Activated B cell treated with CpG ODN at 0.5 μM for 24 hours (primary cell): ENCODE measurements around the gene SH3GL3. TPM values are rescaled to one million over a fixed set of nuclear protein-coding genes. Genes with fewer than 3 reads are reported as not detected.

ENCODE experiments used
- ATAC-seq: fragments of 200-7000 bp; cut with Tn5 transposase; one replicate; pipeline ENCODE4 v1.10.0; 2021; ENCODE audit warnings: low read depth, mild to moderate bottlenecking, moderate library complexity
- CTCF ChIA-PET: fragments of 350-600 bp; sonication (Branson Sonifier 250); formaldehyde crosslinking; loops from one replicate; lab custom pipeline; 2021; ENCODE audit warnings: antibody characterized with exemption; lab: Charles Lee
- POLR2A ChIA-PET: fragments of 350-600 bp; sonication (Branson Sonifier 250); formaldehyde crosslinking; loops from one replicate; lab custom pipeline; 2021; ENCODE audit warnings: antibody characterized with exemption; lab: Charles Lee
- DNase-seq: peaks from one replicate; pipeline ENCODE4 v3.0.0; 2022
- H3K27ac Mint-ChIP-seq: one replicate; pipeline ENCODE4 v1.8.0; 2020; ENCODE audit warnings: mixed read lengths
- H3K27me3 Mint-ChIP-seq: one replicate; pipeline ENCODE4 v1.8.0; 2021; ENCODE audit warnings: mixed read lengths
- H3K36me3 Mint-ChIP-seq: one replicate; pipeline ENCODE4 v1.8.0; 2021; ENCODE audit warnings: low read depth, mixed read lengths
- H3K4me1 Mint-ChIP-seq: one replicate; pipeline ENCODE4 v1.8.0; 2021; ENCODE audit warnings: mixed read lengths
- H3K4me3 Mint-ChIP-seq: one replicate; pipeline ENCODE4 v1.8.0; 2020; ENCODE audit warnings: mild to moderate bottlenecking, mixed read lengths
- H3K9me3 Mint-ChIP-seq: one replicate; pipeline ENCODE4 v1.8.0; 2020; ENCODE audit warnings: mixed read lengths
- intact Hi-C: fragments of 100-400 bp; cut with micrococcal nuclease; formaldehyde crosslinking; loops from one replicate; pipeline ENCODE4 v1.15.1; 2024
- total RNA-seq: library from RNA; stranded (reverse); gene quantifications from 2 replicates; pipeline ENCODE4 v1.2.3, GENCODE V29; 2022
- TF ChIP-seq, protein P1 (sequence below): fragments of 200-600 bp; IDR thresholded peaks from one replicate; pipeline ENCODE4 v1.8.0; 2022; ENCODE audit warnings: antibody characterized with exemption, mild to moderate bottlenecking

Gene SH3GL3
- total RNA-seq, 1 donor from 2014 or later = not detected

DNA sequence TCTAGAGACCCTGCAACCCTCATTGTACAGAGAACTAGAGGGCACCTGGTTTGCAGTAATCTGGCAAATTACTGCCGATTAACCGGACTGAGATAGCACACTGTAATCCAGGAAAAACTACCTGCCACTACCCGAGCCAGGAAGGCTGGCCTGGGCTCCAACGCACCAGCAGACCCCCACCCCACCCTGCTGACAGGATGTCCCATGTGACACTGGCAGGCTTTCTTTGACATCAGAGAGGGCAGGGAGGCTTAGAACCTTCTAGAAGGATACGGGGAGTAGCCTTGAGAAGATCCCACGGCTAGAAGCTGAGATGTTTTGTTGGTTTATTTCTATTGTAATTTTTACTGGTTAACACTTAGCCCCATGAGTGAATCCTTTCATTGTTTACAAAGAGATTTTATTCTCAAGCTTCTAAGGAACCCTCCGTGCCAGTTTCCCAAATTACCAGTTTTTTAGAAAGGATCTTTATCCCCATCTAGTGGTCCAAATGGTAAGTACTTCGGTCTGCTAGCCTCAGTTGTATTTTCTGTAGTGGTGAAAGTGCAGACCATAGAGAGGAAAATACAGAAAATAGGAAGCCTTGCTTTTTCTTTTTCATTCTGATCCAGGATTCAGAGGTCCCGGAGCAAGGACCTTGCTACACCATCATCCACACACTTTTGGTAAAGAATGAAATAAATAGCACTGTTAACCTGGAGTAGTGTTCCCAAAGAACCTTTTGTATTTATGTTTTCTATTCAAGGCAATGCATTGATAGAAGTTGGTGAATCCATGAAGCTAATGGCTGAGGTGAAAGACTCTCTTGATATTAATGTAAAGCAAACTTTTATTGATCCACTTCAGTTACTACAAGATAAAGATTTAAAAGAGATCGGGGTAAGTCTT is 124.9 kb downstream of the SH3GL3 start:
- POLR2A ChIA-PET = no interaction called here
- TF ChIP-seq, protein P1, sequence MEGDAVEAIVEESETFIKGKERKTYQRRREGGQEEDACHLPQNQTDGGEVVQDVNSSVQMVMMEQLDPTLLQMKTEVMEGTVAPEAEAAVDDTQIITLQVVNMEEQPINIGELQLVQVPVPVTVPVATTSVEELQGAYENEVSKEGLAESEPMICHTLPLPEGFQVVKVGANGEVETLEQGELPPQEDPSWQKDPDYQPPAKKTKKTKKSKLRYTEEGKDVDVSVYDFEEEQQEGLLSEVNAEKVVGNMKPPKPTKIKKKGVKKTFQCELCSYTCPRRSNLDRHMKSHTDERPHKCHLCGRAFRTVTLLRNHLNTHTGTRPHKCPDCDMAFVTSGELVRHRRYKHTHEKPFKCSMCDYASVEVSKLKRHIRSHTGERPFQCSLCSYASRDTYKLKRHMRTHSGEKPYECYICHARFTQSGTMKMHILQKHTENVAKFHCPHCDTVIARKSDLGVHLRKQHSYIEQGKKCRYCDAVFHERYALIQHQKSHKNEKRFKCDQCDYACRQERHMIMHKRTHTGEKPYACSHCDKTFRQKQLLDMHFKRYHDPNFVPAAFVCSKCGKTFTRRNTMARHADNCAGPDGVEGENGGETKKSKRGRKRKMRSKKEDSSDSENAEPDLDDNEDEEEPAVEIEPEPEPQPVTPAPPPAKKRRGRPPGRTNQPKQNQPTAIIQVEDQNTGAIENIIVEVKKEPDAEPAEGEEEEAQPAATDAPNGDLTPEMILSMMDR = peak; percentile 18
- CTCF ChIA-PET = interaction anchor here (1.8 kb wide), 1 partner anchor 10 kb away, joined by 5 read pairs; no protein-coding TSS in a partner anchor
- Mint-ChIP-seq H3K9me3 (no peaks in the 10 kb centered on the region), H3K36me3 (no peaks in the 10 kb centered on the region), H3K27me3 (no peaks in the 10 kb centered on the region), H3K27ac (no peak overlapping the region), H3K4me3 (no peak overlapping the region), H3K4me1 (no peaks in the 10 kb centered on the region)
- ATAC-seq = no peak
- intact Hi-C loops = loop anchor here (1.0 kb wide), 1 partner anchor 324 kb away; no protein-coding TSS in a partner anchor
- no peak for DNase-seq

DNA sequence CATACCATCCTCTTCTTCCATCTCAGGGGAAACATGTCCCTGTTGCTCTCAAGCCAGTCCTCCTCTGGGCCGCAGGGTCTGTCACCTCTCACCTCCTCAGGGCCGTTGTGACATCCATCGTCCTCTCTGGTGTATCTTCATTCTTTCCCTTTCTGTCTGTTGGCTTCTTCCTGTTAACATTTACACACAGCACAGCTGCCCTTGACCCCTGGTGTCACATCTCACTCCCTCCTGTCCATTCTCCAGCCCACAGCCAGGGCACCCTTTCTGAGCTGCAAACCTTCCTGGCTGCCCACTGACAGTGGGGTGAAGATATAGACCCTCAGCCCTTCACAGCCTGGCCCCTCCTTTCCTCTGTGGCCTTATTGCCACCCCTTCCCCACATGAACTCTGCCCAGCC is 127.2 kb downstream of the SH3GL3 start:
- CTCF ChIA-PET = no interaction called here
- TF ChIP-seq, protein P1 = no peak
- intact Hi-C loops = no loop called here
- Mint-ChIP-seq H3K36me3 (no peaks in the 10 kb centered on the region), H3K27me3 (no peaks in the 10 kb centered on the region), H3K4me3 (no peak overlapping the region), H3K4me1 (no peaks in the 10 kb centered on the region), H3K9me3 (no peaks in the 10 kb centered on the region), H3K27ac (no peak overlapping the region)
- DNase-seq = no peak
- POLR2A ChIA-PET = no interaction called here
- ATAC-seq = no peak

DNA sequence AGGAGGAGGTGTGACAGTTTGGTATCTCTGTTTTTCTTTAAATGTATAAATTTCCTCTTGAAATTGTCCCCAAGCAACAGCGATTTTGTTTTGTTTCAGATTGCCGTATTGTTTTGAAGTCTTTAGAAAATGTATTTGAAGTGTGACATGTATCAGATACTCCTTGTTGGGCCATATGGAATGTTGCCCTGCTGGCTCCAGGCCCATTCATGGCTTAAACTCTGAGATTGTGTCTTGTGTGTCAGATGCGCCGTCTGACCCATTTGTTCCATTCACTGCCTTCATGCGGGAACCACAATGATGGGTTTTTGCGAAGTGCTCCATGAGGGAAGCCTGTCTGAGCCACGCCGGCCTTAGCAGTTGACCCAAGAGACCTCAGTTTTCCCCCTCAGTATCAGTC is 131.6 kb downstream of the SH3GL3 start:
- no peak for DNase-seq
- TF ChIP-seq, protein P1 = no peak
- no peaks in the 10 kb centered on the region for H3K4me1 Mint-ChIP-seq
- no peaks in the 10 kb centered on the region for H3K9me3 Mint-ChIP-seq
- ChIA-PET CTCF (no interaction called here), POLR2A (no interaction called here)
- intact Hi-C loops = no loop called here
- H3K36me3 Mint-ChIP-seq = no peaks in the 10 kb centered on the region
- no peak overlapping the region for H3K27ac Mint-ChIP-seq
- no peaks in the 10 kb centered on the region for H3K27me3 Mint-ChIP-seq
- H3K4me3 Mint-ChIP-seq = no peak overlapping the region
- no peak for ATAC-seq

DNA sequence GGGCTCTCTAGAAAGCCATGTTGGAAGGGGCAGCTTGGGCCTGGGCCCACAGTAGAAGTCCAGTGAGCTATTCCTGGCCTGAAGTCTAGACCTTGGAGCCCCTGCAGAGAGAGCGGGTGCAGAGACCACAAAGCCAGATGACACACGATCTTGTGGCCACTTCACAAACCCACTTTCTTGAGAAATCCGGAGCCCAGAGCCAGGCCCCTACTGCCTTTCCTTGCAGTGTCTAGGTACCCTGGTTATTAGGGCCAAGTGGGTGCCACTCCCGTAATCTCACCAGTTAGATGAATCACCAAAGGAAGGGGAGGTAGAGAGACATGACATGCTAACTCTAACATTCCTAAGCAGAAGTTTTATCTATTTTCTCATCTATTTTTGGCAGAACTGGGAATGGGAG is 134.2 kb downstream of the SH3GL3 start:
- no peaks in the 10 kb centered on the region for H3K36me3 Mint-ChIP-seq

DNA sequence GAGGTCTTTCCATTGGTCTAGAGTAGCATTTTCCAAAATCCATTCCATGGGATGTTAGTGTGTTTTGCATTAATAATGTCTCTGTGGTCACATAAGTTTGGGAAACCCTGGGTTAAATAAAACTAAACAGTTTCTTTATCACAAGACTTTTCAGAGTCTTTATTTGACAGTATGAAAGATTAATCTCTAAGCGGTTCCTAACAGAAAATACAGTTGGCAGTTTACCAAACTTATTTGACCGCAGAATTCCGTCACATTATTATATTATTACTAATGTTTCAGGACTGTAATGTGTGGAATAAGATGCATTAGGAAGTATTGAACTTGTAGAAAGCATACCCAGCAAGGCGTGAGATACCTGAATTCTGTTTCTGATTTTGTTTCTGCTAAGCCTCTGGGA is 135.2 kb downstream of the SH3GL3 start:
- POLR2A ChIA-PET = no interaction called here
- Mint-ChIP-seq H3K27me3 (no peaks in the 10 kb centered on the region), H3K27ac (no peak overlapping the region), H3K4me1 (no peaks in the 10 kb centered on the region), H3K9me3 (no peaks in the 10 kb centered on the region), H3K4me3 (no peak overlapping the region), H3K36me3 (no peaks in the 10 kb centered on the region)
- ATAC-seq (no peak), DNase-seq (no peak)
- CTCF ChIA-PET = no interaction called here
- intact Hi-C loops = no loop called here
- TF ChIP-seq, protein P1 = no peak

More for the DNA sequence above, 134.2 kb downstream of the SH3GL3 start:
- Mint-ChIP-seq H3K27me3 (no peaks in the 10 kb centered on the region), H3K4me3 (no peak overlapping the region), H3K27ac (no peak overlapping the region), H3K9me3 (no peaks in the 10 kb centered on the region), H3K4me1 (no peaks in the 10 kb centered on the region)
- no peak for DNase-seq
- CTCF ChIA-PET = no interaction called here
- POLR2A ChIA-PET = no interaction called here
- intact Hi-C loops = no loop called here
- TF ChIP-seq, protein P1 = no peak
- no peak for ATAC-seq
